Activated CD4-positive, alpha-beta T cell treated with anti-CD3 and anti-CD28 coated beads for 24 hours (primary cell): Measurements from ENCODE around the gene OR1F1.
"Not testable (repeated sequence)": the region's sequence is repeated elsewhere in the genome, so short reads cannot be mapped to it uniquely, and the experiment has no call there.

Source experiments
- DNase-seq, 2 donors: peaks; one replicate each; pipeline ENCODE4 v3.0.0-alpha.2; 2020; ENCODE audit warnings: low read depth in 2 of 2

Gene OR1F1

DNA sequence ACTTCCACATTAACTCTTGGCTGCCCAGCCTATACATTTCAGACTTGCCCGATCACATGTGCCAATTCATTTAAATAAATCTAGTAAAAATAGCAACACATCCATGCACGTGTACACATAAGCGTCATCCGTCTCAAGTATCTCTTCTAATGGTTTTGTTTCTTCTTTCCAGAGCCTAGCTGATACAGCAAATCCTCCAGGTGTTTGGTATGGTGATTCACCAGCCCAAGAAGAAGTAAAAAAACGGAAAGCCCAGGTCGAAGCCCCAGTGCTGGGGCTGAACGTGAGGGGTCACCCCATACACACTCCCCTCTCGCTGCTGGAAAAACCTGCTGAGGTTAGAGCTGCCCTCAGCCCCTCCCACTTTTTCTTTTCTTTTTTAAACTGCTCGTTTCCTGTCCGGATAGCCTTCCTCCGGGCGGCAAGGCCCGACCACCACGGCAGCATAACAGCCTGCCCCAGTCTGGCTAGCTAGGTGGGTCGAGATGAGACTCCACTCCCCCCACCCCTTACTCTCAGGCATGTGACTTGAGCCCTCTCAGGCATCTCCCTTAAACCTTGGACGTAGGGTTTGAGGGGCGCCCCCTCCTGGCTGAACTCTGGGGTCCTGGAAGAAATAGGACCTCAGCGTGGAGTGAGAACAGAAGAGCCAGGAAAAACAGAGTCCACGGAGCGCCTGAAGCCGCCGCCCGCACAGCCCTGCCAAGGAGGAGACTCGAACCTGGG is 13.9 kb upstream of the OR1F1 start:
- DNase-seq: no peak

DNA sequence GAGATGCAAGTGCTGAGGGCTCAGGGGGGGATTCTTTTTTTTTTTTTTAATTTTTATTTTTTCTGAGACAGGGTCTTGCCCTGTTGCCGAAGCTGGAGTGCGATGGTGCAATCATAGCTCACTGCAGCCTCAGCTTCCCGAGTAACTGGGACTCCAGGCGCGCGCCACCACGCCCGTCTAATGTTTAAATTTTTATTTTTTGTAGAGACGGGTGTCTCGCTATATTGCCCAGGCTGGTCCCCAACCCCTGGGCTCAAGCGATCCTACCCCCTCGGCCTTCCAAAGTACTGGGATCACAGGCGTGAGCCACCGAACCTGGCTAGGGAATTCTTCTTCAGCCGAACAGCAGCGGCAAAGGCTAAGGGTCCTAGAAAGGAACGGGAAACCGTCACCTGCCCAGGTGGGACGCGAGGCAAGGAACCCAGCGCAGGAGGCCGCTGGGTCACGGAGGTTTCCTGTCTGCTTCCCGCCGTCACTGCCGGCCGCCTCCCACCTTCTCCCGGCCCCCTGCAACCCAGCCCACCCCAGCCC is 13.3 kb upstream of the OR1F1 start:
- no peak for DNase-seq

DNA sequence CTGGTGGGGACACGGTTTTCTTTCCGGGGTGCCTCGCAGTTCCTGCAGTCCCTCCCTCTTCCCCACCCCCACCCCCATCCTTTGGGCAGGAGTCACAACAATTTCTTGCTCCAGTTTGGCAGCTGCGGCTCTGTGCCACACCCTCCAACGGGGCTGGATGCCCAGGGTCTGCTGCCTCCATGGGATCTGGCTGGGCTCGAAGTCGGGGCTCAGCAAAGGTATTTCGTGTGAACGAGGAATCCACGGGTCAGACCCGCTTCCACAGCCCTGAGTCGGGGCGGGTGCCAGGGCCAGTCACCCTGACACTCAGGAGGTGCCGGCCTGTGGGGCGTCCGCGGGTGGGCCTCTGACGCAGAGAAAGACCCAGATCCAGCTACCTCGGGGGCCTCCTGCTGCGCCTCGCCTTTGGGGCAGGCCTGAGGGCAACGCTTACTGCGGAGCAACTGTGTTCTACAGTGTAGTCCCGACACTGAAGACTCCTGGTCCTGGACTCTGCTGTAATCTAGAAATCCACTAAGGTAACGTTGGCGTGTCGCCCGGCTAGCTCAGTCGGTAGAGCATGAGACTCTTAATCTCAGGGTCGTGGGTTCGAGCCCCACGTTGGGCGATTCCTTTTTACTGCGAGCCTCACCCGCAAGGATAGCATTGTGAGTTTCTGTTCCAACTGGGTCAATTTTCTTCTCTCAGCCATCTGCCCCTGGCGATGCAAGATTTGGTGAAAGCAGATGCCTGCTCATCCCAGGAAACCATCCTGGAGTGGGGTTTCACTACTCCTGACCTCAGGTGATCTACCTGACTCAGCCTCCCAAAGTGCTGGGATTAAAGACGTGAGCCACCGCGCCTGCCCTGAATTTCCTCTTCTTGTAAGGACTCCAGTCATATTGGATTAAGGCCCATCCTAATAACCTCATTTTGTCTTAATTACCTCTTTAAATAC is 12.6 kb upstream of the OR1F1 start:
- DNase-seq: no peak

DNA sequence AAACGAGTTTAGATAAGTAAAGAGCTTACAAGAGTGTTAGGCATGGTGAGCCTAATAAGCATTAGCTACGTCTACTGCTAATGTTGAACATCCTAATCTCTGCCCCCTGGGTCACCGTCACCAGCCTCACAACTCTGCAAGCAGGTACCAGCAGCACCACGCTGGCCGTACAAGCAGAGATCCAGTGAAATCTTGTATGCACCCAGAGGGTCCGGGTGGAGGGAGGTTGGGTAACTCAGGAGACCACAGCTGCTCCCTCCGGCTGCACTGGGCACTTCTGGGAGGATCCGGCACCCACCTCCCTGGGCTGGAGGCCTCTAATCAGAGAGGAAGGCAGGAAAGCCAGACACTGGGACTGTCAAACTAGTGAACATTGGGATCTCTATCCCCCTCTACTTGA is 8.4 kb upstream of the OR1F1 start:
- no peak for DNase-seq

DNA sequence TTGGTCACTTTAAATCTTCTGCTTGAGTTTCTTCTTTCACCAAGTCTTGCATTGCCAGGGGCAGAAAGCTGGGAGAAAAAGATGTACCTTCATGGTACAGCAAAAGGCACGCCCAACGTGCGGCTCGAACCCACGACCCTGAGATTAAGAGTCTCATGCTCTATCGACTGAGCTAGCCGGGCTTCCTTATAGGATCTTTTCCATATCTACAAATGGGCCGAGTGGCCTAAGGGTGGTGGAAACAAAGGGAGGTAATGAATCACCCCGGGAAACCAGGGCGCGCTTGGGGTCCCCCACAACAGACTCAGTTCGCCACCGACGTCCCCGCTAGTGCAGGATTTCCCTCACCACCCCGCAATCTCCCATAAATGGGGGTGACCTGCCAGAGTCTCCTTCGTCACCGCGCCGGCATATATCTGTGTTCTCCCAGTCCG is 7.5 kb upstream of the OR1F1 start:
- DNase-seq: no peak

DNA sequence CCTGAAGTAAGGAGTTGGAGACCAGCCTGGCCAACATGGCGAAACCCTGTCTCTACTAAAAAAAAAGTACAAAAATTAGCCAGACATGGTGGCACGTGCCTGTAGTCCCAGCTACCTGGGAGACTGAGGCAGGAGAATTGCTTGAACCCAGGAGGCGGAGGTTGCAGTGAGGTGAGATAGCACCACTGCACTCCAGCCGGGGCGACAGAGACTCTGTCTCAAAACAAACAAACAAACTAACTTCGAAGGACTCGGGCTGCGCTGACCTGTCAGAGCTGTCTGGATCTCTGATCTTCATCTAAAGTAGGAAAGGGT is 5.8 kb upstream of the OR1F1 start:
- DNase-seq: not testable (repeated sequence)

DNA sequence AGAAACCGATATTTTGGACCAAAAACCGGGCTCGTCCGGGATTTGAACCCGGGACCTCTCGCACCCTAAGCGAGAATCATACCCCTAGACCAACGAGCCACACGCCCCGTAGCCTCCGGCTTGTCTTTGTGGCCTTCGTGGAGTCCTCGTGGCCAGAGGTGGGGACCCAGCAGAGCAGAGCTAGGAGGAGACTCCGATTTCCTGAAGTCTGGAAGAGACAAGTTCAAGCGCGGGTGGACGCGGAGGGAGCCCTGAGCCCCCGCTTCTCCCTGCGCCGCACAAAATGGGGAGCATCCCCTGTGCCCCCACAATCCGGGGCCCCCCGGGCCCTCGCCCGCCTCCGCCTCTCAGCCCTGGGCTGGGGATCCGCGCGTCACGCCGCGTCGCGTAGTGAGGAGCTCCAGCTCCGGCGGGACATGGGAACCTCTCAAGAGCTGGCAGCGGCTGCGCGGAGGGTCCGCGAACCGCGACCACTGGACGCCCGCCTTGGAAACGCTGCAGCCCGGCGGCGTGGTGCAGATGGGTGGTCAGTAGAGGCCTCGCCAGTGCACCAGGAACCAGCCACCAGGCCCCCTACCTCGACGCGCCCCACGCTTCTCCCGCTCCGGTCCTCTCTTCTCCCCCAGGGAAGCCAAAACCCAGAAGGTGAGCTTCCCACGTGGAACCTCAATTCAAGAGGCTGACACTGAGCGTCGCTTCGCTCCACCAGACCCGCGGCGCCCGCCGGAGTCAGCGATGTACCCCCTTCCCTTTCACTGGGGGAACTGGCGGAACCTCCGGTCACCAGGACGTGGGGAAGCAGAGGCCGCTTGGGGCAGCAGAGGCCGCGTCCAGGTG is 5.2 kb upstream of the OR1F1 start:
- DNase-seq: peak in 1 of 2 donors; percentile 70

DNA sequence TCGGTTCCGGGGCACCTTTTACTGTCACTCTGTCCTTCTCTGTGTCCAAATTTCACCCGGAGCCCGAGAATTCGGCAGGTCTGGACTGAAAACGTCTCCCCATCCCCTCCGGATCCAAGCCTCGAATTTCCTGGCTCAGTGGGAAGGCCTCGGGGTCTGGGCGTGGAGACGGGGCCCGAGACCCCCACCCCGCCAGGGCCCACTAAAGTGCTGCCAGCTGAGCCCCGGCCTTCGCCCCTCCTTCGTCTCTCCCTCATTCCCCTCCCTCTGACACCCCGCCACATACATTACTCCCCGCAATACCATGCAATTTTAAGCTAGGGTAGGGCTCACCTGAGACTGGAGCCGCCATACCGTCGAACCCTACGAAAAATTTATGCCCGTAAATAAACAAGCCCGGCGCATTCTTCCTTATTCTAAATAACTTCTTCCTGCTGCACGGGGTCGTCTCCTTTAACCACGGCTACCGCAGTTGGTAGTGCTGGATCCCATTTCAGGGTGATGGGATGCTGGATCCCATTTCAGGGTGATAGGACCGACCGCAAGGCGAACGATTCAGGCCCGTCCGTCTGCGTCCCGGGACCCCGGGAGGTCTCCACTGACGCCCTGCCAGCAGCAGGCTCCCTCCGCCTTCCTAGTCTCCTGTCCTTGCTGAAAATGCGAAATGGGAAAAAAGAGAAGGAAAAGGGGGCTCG is 4.4 kb upstream of the OR1F1 start:
- no peak for DNase-seq

DNA sequence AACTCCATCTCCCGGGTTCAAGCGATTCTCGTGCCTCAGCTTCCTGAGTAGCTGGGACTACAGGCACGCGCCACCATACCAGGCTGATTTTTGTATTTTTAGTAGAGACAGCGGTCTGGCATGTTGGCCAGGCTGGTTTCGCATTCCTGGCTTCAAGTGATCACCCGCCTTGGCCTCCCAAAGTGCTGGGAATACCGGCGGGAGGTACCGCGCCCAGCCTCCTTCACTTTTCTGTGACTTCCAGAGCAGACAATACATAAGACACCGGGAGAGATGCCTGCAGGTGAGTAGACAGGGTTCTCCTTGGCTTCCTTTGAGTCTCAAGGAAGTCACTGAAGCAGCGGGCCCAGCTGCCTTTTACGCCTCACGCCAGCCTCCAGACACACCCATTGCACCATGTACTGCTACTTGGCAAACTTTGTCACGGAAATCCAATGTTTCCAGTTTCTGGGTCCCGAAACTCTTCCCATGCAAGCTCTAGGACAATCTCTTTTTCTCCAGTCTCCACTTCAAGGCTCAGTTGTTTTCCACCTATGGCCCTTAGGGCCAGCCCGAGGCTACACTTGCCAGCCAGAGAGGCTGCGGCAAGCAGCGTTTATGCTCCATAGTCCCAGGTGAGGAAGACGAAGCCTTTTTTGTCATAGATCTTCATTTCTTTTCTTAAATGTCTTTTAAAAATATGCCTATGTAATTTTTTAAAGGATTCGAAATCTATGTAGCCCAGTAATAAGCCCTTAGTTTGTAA is 886 bp upstream of the OR1F1 start:
- DNase-seq: no peak

DNA sequence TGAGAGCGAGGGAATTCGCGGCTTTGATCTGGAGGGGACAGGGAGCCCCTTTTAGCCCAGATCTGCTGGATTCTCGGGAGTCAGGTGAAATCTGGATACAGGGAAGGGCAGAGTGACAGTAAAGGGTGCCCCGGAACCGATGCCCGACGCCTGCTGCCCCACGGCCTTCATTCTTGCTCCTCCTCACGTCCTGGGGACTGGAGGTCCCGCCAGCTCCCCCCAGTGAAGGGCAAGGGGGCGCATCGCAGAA is 596 bp downstream of the OR1F1 start:
- no peak for DNase-seq

DNA sequence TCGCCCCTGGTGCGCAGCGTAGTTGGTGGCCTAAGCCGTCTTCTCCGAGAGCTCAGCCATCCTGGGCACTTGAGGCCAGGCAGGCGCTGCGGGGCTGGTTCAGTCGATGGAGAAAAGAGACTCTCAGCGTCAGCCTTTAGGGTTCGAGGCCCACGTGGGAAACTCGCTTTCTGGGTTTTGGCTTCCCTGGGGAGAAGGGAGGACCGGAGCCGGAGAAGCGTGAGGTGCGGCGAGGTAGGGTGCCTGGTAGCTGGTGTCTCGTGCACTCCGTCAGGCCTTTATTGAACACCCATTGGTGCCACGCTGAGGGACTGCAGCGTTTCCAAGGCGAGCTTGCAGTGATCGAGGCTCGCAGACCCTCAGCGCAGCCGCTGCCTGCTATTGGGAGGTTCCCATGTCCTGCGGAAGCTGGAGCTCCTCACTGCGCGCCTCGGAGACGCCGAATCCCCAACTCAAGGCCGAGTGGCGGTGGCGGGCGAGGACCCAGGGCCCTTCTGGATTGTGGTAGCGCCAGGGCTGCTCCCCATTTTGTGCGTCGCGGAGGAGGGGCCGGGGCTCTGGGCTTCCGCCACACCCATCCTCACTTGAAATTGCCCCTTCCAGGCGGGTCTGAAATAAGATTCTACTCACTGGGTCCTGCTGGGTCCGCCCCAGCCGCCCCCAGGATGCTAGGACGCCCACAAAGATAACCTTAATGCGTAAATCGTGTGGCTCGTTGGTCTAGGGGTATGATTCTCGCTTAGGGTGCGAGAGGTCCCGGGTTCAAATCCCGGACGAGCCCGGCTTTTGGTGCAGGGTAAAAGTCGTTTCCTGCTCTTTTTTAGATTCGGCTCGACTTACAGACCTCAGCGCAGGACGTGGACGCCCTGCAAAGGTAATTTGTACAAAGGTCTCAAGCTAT is 1.2 kb downstream of the OR1F1 start:
- DNase-seq: peak in 1 of 2 donors; percentile 63

DNA sequence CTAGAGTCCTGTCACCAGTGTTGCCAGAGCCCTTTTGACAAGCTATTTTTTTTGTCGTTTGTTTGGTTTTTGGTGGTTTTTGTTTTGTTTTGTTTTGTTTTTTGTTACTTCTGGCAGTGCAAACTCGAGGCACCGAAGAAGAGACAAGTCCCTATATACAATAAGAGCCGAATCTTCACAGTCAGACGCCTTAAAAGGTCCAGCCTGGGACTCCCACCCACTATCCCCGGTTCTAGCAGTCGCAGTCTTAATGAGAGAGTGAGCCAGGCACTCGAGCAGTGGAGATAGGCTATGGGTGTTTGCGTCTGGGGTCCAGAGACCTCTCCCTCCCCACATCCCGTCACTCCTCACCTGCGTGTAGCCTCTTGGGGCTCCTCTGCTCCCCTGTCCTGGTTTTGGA is 1.9 kb downstream of the OR1F1 start:
- DNase-seq: no peak

DNA sequence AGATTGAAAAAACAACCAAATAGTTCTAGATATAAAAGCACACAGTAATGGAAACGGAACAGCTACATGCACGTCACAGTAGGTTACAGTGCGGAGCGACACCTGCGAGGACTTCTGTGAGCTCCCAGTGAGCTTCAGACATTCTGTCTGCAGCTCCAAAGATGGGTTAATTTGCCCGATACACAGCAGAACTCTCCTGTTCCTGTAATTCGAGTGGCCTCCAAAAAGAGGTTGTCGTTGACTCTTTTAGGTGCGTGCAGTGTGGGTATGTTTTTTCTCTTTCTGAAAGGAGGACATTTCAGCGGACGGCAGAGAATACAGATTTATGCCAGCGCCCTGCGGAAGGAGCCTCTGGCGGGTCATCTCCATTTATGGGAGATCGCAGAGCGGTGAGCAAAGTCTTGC is 2.9 kb downstream of the OR1F1 start:
- no peak for DNase-seq

DNA sequence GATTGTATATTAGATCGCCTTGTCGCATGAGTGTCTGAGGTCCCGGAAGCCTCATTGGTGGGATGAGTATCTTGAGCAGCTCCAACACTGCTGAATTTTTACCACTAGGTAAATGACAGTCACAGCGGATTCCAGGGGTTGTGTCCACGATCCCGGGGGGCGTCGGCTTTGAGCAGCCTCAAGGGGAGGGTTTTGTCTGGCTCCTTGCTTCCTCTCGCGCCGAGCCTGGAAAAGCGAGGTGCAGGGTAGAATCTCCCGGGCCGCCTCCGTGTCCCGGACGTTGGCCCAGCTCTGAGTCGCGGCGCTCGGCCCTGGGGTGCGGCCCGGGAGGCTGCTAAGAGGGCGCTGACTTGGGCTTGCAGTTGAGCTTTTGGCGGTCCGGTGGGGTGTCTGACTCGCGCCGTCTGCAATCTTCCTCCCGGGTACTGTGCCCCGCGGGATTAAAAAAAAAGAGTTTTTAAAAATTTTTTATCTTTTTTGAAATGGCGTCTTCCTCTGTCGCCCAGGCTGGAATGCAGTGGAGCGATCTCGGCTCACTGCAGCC is 4.5 kb downstream of the OR1F1 start:
- DNase-seq: no peak

DNA sequence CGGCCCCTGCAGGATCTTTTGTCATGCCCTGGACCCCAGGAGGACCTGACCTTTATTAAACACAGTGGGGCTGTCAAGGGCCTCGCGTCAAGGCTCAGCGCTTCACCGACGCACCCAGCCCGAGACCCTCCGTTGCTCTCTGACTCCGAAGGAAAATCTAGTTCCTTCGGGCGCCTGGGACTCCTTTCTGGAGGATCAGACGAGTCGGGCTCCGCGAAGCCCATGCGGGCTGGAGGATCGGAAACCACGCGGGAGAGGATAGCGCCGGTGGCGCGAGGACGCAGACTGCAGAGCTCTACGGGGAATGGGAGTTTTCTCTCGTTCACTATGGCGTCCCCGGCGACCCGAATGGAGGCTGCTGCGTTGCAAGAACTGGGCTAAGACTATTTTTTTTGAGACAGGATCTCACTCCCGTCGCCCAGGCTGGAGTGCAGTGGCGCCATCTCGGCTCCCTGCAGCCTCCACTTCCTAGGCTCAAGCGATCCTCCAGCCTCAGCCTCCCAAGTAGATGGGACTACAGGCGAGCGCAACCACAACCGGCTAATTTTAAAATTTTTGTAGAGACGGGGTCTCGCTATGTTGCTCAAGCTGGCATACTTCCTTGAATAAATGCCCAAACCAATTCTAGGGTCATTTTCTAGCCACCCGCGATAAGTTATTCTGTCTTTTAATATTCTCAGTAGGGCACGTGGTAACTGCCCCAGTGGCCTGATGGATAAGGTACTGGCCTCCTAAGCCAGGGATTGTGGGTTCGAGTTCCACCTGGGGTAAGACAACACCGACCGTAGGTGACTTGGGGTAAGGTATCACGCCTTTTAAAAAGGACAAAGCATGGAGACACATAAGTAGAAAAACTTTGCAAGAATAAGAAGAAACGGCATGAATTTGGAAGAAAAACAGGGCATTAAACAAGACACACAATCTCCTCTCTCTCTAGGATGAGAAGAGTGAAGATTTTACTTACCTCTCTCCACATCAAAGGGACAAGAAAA is 5.5 kb downstream of the OR1F1 start:
- DNase-seq: no peak

DNA sequence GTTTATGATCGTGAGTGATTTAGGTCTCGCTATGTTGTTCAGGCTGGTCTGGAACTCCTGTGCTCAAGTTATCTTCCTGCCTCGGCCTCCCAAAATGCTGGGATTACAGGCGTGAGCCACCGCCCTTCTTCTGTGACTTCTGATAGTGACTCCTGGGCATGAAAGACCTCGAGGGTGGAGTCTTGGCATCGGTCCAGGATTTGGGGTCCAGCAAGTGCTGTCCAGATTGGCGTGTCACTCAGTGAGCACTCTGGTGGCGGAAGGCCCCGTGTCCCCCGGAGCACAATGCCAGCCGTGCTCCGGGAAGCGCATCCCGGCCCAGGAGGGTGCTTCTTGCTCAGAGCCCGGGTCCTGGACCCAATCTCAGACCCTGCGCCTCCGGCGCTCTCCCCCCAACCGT is 6.8 kb downstream of the OR1F1 start:
- no peak for DNase-seq

DNA sequence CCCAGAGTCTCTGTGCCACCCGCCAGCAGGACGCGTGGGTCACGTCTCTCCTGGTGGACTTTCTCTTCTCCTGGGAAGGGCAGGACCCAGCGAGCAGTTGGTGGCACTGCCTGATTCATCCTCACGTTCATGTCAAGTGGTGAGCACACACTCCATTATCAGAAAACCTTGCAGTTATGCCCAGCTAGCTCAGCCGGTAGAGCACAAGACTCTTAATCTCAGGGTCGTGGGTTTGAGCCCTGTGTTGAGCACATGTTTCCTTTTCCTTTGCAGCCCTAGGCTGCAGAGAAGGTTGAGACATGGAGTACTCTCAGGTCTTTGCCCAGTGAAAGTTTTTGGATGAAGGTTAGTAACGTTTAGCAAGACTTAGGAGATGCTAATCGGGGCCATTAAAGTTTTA is 8.0 kb downstream of the OR1F1 start:
- no peak for DNase-seq

DNA sequence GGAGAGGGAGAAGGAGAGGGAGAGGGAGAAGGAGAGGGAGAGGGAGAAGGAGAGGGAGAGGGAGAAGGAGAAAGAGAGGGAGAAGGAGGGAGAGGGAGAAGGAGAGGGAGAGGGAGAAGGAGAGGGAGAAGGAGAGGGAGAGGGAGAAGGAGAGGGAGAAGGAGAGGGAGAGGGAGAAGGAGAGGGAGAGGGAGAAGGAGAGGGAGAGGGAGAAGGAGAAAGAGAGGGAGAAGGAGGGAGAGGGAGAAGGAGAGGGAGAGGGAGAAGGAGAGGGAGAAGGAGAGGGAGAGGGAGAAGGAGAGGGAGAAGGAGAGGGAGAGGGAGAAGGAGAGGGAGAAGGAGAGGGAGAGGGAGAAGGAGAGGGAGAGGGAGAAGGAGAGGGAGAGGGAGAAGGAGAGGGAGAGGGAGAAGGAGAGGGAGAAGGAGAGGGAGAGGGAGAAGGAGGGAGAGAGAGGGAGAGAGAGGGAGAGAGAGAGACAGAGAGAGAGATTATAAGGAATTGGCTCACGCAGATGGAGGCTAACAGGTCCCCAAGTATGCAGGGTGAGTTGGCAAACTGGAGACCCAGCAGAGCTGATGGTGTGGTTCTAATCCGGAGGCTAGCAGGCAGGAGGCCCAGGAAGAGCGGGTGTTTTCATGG is 9.8 kb downstream of the OR1F1 start:
- not testable (repeated sequence) for DNase-seq
